GOT3 (cell line): ENCODE data around the gene CSMD2.

Experiments
- DNase-seq: peaks from one replicate; lab custom pipeline; 2025; ENCODE audit warnings: mixed read lengths; lab: John Stamatoyannopoulos, UW

CSMD2 gene

DNA sequence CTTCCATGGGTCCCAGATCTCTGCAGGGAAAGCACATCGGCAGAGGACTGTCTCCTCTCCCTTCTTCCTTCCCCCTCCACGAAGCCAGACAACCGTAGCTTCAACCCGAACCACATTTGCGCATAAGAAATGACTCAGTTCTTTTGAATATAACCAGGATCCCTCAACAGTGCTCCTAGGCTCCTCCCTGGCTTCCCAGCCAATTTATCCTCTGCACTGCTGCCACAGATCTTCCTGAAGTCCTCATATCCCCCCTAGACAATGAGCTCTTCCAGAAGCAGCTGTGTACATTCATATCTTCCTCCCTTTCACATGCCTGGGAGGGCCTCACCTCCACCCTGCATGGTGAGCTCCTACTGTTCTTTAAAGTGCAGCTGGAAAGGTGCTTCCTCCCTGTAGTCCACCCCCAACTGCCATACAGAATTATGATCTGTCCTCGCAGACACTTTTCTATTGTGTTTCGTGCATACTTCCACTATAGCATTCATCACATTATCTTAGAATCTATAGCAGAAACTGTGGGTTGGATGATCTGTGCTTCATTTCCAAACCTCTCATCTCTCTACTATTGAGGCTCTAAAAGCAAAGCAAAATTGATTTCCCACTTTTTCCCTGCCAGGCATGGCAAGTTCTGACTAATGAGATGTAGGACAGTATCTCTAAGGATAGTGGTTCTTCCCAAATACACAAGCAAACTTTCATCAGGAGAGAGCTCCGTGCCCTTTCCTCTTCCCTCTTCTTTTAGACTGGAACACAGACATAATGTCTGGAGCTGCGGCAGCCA is 480.4 kb downstream of the CSMD2 start:
- no peak for DNase-seq

DNA sequence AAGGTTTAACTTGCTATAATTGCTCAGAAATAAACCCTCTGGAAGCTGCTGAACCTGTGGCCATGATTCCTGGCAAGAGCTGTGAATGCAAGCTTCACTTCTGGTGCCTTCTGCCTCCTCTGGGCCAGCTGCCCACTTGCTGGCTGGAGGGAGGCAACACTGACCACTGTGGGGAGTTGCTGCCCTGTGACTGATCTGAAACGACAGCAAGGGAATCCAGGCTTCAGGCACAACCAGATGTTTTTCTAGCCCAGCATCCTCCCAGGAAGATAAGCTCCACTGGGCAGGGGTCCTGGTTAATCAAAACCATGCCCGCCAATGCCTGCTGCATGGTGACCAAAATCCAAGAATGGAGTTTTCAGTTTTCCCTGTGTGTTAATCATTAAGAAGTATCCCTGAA is 481.1 kb downstream of the CSMD2 start:
- no peak for DNase-seq

- no peak for DNase-seq
Observed at GRCh38 chr1:33682371-33682770, 482.7 kb downstream of the CSMD2 start.

DNA sequence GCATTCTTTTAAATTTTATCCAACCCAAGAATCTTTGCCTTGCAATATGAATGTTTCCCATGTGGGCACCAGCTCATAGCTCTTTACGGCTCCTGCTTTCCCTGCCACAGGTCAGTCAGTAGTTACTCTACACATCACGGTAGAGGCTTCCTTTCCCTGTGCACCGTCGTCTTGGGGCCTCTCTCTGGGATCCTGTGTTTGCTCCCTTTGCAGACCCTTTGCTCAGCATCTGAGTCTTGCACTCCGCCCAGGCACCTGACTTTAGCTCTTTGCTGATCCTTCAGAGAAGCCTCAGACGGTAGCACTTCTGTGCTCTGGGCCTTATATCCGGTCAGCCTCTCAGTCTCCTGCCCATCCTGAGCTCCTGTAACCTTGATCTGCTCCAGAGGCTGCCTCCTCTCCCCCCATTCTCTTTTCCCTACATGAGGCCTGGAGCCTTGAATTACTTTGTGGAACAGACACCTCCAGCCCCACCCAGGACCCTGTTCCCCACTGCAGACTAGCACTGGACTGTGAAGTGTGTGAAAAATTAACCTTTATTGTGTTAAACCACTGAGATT is 484.7 kb downstream of the CSMD2 start:
- no peak for DNase-seq

DNA sequence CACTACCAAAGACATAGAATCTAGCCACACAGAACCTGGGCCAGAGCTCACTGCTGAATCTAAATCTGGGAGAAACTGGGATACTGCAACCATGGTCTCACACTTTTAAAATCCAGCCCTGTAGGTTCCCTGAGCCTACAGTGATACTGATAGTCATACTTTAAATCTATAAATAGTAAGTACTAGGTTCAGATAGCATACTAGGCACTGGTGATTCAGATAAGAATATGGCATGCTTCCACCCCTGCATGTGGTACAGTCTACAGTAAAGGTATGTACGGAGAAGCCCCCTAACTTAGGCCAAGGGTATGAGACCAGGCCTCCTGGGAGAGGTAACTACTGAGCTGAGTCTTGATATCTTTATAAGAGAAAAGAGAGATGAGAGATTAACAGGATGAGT is 494.5 kb downstream of the CSMD2 start:
- no peak for DNase-seq

DNA sequence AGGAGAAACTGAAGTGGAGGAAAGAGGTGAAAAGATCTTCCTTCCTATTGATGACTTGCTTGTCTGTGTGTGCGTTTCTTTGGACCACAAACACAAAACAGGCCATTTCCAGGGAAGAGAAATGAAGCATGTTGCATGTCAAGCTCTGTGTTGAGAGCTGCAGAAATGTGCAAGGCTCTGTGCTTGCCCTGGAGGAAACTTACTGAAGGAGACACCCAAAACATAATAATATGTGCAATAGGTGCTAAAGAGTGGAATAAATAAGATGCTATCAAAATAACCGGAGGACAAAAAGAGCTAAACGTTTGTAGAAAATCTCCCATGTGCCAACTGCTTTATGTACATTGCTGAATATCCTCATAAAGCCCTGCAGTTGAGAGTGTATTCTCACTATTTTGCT is 496.3 kb downstream of the CSMD2 start:
- no peak for DNase-seq

DNA sequence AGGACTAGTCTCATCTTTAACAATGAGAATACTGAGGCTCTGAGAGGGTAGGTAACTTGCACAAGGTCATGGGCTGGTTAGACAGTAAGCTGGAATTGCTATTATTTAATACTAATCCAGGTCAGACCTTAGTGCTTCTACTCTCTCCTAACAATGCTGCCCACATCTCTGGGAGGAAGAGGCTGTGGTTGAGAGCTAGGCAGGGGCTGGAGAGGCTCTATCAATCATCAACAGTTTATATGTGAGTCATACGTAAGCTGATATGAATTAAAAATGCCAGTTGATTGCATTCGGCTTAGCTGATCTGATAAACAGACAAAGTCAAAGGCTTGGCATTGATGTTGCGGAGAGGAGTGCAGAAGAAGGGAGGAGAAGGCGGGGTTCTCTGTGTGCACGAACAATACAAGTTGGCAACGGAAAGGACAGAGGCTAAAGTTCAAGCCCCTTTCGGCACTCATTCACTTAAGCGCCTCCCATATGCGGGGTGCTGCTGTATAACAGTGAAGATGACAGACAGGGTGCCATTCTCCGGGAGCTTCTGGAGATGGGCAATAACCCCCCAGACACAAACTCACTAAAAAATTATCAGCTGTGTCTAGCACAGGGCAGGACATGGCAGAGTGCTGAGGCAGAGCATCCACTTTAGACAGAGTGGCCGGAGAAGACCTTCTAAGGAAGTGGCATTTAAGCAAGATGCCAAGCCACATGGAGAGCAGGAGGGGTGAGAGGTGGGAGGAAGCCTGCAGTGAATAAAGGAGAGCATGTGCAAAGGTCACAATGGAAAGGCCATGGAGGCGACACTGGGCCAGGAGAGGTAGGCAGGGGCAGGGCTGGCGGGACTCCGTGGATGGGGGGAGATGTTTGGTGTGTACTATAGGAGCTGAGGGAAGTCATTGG is 497.4 kb downstream of the CSMD2 start:
- DNase-seq, result no peak

GRCh38 chr1:33666616-33667015 is 498.4 kb downstream of the CSMD2 start:
- DNase-seq, result no peak

- no peak for DNase-seq
Observed at GRCh38 chr1:33661811-33662454, 503.1 kb downstream of the CSMD2 start.

DNA sequence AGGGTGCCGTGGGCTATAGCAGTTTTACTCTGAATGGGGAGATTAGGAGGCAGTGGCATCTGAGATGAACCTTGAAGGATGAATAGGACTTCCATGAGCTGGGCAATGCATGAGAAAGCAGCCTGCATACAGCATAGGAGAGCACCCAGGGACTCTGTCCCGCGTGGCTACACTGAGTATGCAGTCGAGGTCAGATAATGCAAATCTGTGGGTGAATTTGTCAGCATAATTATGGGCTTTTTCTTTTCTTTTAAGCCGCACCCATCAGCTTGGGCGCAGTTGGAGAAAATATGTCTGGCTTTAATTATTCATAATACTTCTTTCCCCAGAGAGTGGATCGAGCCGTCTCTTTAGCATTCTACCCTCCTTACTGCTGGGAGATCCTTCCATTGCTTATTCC is 504.1 kb downstream of the CSMD2 start:
- no peak for DNase-seq

DNA sequence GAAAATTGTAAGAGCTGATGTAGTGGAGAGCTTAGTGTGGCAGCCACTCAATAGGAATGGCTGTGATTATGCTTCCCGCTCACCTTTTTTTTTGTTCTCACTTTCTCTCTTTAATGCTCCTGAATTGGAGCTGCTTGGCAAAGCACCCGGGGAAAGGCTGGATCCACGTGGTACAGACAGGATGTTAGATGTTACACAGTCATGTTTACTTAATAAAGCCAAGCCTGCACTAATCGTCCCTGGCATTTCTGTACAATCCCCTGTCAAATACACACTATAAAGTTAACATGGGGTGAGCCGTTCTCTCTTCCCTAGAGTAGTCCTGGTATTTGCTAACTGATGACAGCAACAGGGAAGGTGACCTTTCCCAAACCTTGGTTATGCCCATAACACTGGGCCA is 504.8 kb downstream of the CSMD2 start:
- no peak for DNase-seq

GRCh38 chr1:33659641-33660040 is 505.4 kb downstream of the CSMD2 start:
- DNase-seq, result no peak

DNA sequence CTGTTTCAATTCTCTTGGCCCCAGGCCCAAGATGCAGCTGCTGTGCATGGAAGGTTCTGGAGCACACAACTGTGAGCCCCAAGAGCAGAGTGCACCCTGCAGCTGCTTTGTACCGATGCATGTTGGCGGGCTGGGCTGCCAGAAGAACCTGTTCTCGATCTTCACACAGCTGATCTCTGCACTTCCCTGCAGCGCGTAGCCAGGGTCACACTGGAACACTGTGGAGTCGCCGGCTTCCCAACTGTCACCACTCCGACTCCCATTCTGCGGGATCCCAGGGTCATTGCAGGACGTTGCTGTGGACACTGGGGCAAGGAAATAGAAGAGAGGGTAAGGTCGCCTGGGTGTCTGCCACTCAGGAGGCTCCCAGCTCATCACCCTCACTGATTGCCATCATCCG is 507.2 kb downstream of the CSMD2 start:
- no peak for DNase-seq

GRCh38 chr1:33656467-33657005 is 508.5 kb downstream of the CSMD2 start:
- DNase-seq, result no peak

DNA sequence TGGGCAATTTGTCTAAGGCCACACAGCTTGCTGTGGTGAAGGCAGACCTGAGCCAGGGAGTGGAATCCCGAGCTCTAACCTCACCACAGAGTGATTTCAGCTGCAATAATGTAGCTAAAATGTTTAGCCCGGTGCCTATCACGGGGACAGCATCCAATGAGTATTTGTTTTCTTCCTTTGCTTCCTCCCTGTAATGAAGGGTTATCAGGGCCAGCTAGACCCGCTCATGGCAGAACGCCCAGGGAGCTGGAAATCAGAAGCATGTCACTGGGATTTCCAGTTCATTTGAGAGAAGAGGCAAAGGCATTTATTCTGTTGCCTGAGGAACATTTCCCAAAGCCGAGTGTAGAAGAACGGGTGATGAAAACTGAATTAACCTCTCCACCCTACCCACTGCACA is 509.5 kb downstream of the CSMD2 start:
- no peak for DNase-seq

- DNase-seq, result no peak
Observed at GRCh38 chr1:33654267-33654834, 510.7 kb downstream of the CSMD2 start.

DNA sequence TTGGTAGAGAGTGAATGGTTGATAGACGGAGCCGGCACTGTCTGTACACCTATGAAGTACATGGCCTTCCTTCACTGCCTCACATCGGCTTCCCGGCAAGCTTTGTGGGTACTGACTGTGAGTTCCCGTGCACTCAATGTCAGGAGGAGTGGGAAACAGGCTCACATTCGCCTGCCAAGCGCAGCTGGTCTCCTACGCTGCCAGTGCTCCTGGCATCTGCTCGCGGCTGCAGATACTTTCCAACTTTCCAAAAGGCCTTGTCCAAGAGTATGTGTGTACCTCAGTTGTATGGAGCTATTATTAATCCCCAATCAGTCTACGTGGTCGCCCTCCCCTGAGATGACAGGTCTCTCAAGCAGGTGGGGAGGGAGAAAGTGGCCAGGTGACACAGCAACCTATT is 511.8 kb downstream of the CSMD2 start:
- no peak for DNase-seq

- no peak for DNase-seq
Observed at GRCh38 chr1:33650708-33651107, 514.3 kb downstream of the CSMD2 start.

DNA sequence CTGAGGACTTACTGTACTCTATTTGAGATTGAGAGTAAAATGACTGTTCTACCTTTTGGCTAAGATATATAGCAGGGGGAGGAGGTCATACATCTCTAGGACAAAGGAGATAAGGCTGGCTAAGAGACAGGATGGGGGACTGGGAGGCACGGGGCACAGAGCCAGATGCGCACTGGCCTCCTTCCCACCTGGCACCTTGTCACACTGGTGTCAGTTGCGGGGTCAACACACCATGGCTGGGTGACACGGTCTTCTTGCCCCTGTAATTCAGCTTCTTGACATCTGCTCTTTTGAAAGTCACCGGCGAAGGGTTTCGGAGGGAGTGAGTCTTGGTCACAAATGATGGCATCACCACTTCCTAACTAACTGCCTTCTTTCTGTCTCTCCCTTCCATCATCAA is 515.3 kb downstream of the CSMD2 start:
- DNase-seq, result no peak

GRCh38 chr1:33643216-33643615 is 521.8 kb downstream of the CSMD2 start:
- DNase-seq, result no peak

GRCh38 chr1:33641104-33641830 is 523.8 kb downstream of the CSMD2 start:
- no peak for DNase-seq
